GM12801 (cell line): ENCODE results near the gene SPCS1.

Source experiments
- TF ChIP-seq, protein P1 (sequence below): IDR thresholded peaks from one replicate; pipeline ENCODE4 v1.5.1; 2011; ENCODE audit warnings: control low read depth; ENCODE audit not compliant: insufficient read length; ENCODE audit errors: extremely low read depth

Gene SPCS1

DNA sequence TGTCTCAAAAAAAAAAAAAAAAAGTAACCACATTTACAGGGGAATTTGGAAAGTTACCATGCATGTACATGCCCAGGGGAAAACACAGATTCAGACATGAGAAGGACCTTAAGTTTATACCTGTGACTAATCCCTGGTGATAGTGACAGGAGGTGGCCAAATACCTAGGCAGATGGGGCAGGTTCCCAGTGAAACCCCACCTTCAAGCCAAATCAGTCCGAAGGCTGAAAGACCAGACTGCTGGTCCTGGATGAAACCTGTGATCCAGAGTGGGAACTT lies 15.8 kb downstream of the SPCS1 start:
- TF ChIP-seq, protein P1, sequence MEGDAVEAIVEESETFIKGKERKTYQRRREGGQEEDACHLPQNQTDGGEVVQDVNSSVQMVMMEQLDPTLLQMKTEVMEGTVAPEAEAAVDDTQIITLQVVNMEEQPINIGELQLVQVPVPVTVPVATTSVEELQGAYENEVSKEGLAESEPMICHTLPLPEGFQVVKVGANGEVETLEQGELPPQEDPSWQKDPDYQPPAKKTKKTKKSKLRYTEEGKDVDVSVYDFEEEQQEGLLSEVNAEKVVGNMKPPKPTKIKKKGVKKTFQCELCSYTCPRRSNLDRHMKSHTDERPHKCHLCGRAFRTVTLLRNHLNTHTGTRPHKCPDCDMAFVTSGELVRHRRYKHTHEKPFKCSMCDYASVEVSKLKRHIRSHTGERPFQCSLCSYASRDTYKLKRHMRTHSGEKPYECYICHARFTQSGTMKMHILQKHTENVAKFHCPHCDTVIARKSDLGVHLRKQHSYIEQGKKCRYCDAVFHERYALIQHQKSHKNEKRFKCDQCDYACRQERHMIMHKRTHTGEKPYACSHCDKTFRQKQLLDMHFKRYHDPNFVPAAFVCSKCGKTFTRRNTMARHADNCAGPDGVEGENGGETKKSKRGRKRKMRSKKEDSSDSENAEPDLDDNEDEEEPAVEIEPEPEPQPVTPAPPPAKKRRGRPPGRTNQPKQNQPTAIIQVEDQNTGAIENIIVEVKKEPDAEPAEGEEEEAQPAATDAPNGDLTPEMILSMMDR, result no peak

DNA sequence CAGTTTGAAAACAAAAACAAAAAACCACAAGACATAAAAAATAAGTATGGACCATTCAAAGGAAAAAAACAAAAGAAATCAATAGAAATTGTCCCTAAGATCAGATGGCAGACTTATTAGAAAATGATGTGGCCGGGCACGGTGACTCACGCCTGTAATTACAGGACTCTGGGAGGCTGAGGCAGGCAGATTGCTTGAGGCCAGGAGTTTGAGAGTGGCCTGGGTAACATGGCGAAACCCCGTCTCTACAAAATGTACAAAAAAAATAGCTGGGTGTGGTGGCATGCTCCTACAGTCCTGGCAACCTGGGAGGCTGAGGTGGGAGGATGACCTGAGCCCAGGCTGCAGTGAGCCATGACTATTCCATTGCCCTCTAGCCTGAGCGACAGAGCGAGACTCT lies 16.6 kb downstream of the SPCS1 start:
- TF ChIP-seq, protein P1, result no peak

DNA sequence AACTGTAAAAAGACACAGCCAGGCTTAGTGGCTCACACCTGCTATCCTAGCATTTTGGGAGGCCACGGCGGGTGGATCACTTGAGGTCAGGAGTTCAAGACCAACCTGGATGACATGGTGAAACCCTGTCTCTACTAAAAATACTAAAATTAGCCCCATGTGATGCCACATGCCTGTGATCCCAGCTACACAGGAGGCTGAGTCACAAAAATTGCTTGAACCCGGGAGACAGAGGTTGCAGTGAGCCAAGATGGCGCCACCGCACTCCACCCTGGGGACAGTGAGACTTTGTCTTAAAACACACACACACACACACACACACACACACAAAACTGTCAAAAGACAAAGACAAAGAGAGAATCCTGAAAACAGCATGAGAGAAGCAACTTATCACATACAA lies 18.0 kb downstream of the SPCS1 start:
- TF ChIP-seq, protein P1, result no peak

DNA sequence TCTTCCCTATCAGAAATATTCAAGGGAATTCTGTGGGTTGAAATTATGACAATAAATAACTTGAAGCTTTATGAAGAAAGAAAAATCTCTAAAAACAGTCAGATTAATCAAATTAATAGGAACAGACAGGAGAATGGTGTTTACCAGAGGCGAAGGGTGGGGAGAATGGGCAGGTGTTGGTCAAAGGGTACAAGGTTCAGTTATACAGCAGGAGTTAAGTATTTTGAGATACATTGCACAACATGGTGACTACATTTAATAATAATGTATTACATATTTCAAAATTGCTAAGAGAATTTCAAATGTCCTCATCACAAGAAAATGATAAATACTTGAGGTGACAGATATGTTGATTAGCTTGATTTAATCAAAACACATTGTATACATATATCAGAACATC lies 18.6 kb downstream of the SPCS1 start:
- TF ChIP-seq, protein P1, result no peak

DNA sequence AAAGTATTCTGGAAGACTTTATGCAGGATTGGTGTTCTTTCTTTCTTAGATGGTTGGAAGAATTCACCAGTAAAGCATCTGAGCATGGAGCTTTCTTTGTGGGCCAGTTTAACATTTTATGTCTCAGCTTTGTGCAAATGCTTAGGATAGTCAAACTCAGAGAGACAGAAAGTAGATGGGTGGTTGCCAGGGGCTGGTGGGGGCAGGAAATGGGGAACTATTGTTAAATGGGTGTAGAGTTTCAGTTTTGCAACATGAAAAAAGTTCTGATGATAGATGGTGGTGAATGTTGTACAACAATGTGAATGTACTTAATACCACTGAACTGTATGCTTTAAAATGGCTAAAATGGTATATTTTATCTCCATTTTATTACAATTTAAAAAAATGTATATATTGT lies 24.8 kb downstream of the SPCS1 start:
- TF ChIP-seq, protein P1, result no peak

DNA sequence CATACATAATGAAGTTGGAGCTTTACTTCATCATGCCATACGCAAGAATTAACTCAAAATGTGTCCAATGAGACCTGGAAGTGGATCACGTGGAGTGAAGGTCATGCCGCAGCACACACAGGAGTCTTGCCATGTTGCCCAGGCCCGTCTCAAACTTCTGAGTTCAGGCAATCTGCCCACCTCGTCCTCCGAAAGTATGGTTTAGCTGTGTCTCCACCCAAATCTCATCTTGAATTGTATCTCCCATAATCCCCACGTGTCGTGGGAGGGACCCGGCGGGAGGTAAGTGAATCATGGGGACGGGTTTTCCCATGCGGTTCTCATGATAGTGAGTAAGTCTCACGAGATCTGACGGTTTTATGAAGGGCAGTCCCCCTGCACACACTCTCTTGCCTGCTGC lies 25.7 kb downstream of the SPCS1 start:
- TF ChIP-seq, protein P1, result no peak

DNA sequence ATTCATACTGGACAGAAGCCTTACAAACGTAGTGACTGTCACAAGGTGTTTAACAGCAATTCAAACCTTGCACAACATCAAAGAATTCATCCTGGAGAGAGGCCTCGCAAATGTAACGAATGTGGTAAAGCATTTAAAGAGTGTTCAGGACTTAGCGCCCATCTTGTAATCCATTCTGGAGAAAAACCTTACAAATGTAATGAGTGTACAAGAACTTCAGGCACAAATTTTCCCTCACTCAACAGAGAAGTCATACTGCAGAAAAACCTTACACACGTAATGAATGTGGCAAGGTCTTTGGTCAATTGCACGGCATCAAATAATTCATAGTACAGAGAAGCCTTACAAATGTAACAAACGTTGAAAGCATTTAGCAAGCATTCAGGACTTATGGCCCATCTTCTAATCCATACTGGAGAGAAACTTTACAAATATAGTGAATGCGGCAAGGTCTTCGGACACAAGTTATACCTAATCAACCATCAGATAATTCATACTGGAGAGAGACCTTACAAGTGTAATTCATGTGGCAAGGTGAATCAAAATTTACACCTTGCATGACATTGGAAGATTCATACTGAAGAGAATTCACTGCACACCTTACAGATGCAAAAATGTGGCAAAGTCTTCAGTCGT lies 27.5 kb downstream of the SPCS1 start:
- TF ChIP-seq, protein P1, result no peak

DNA sequence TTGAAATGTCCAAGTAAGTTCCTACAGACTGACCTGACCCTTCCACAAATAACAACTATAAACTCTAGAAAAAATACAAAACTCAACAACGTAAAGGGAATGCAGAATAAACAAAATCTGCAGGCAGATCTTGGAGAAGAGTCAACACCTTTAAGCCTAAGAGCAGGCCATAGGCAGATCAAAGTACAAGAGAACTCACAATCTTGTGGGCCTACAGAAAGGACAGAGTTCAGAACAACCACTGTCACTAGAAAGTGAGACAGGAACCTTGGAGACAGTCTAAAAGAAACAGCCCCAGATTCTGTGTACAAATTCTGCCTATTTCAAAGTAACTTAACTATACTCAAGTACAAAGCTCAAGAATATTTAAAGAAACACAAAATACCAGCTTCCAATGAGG lies 33.8 kb downstream of the SPCS1 start:
- TF ChIP-seq, protein P1, result no peak
